ENCODE measurements around the gene ABCA4.

The ABCA4 gene

DNA sequence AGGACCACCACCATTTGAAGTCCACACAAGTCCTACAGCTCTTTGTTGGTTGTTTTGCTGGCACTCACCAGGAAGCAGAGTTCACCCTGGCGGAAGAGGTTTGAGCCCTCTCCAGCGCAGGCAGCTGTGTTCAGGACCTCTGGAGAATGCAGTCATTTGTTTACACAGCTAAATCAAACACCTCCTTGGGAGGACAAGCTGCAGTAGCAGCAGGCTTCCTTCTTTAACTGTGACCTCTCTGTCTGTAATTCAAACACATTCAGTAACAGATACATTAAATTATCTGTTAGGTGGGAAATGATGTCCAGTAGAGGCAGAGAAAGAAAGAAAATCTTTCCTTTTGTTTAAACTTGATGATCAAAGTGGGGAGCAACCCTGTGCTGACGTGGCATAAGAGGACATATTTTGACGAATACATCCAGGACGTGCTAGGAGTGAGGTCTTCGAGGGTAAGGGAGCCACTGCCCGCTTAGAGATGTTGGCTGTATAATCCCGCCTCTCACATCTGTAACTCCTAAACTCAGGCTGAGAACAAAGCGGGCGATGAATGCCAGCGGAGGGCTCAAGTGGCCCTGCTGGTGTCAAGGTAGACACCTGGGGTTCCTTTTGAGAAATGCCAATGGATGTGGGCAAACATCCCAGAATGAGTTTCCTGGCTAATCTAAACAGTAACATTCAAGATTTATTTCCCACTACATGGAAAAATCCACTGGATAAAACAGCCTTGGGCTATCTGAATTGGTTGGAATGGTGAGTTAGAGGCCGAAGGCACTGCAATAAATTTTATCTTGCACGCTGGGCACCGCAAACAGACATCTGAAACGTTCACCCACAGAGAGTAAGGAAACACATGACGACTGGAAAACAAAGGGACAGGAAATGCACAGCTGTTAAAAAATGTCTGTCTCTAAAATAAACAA lies 51.7 kb downstream of the ABCA4 start:
- no peak overlapping the region for H3K4me3 ChIP-seq (ENCODE audit: low read length)
- TF ChIP-seq, protein P1, sequence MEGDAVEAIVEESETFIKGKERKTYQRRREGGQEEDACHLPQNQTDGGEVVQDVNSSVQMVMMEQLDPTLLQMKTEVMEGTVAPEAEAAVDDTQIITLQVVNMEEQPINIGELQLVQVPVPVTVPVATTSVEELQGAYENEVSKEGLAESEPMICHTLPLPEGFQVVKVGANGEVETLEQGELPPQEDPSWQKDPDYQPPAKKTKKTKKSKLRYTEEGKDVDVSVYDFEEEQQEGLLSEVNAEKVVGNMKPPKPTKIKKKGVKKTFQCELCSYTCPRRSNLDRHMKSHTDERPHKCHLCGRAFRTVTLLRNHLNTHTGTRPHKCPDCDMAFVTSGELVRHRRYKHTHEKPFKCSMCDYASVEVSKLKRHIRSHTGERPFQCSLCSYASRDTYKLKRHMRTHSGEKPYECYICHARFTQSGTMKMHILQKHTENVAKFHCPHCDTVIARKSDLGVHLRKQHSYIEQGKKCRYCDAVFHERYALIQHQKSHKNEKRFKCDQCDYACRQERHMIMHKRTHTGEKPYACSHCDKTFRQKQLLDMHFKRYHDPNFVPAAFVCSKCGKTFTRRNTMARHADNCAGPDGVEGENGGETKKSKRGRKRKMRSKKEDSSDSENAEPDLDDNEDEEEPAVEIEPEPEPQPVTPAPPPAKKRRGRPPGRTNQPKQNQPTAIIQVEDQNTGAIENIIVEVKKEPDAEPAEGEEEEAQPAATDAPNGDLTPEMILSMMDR (conservative IDR thresholded peaks at IDR 0.05; ENCODE audit: low read depth, low read length), result no peak
- no peak for DNase-seq (ENCODE audit: low read depth)

- TF ChIP-seq, protein P1 (conservative IDR thresholded peaks at IDR 0.05; ENCODE audit: low read depth, low read length), result no peak
- no peak for DNase-seq (ENCODE audit: low read depth)
Measured at GRCh38 chr1:94068096-94068998, 52.6 kb downstream of the ABCA4 start.

DNA sequence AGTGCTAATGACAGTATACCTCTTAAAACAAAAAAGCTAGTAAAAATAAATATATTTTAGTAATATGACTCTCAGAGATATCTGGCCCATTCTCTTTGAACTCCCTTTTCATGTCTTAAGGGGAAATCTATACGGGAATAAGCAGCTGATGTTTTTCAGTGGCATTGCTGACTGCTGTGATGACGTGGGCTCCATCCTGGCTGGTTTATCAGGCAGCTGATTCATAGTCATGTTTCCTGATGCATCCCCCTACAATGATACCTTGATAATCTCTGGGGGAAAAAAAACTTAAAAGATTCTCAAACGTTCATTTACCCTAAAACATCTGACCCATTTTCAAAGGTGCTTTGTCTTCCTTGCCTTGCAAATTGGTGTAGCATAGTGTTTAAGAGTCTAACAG lies 53.8 kb downstream of the ABCA4 start:
- no peak overlapping the region for H3K4me3 ChIP-seq (ENCODE audit: low read length)
- DNase-seq (ENCODE audit: low read depth), result peak; percentile 63
- TF ChIP-seq, protein P1 (conservative IDR thresholded peaks at IDR 0.05; ENCODE audit: low read depth, low read length), result no peak

More at GRCh38 chr1:94068096-94068998, 52.6 kb downstream of the ABCA4 start:
- H3K4me3 ChIP-seq (ENCODE audit: low read length), result no peak overlapping the region

DNA sequence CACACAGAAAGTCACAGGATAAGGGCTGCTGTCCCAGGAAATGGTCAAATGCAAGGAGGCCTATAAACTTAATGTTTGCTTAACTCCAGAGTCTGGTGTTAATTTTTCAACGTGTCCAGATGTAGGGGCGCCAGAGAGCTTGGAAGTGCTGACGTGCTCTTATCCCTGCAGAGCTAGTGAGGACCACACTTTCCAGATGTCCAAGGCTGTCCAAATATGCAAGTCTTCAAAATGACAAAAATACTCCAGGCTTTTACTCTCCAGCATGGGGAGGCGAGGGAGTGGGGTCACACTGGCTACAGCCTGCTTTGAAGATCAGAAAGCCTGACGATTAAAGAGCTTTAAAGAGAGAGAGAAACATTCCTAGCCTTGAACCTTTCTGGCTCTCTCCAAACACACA lies 57.6 kb downstream of the ABCA4 start:
- TF ChIP-seq, protein P1 (conservative IDR thresholded peaks at IDR 0.05; ENCODE audit: low read depth, low read length), result peak; percentile 65
- no peak for DNase-seq (ENCODE audit: low read depth)

DNA sequence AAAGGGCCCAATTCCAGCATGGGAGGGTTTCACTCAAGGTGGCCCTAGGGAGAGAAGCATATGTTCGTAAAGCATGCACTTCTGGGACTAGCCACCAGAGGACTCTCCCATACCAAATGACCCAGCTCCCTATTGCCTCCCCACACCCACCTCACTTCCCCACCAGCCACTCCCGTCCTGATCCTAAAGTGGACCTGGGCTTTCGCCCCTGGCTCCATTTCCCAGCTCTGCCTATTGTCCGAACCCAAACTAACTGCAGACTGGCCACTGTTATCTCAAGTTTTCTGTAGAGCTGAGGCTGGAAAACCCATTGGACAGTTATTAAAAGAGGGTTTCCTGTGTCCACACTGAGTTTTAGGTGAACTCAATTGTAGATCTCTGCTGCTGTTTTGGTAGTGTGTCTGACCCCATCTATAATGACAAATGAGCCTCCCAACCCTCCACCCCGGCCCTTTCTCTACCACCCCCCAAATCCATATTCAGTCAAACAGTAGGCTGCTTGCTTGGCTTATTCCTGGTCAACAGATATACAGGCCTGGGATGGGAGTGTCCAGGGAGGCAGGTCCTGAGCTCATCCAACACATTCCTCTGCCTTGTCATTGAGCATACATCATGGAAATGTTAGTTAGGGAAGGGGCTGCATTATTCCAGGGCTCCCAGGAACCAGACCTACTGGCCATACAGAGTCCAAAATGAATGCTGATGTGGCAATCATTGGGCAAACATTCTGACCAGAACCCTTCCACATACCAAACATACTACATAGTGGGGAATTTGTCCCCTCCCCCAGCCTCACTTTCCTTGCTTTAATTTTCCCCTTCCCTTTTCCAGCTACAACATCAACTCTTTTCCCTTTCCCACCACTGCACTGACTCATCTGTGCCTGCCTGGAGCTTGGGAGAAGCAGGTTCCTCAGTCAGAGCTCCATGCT lies 59.2 kb downstream of the ABCA4 start:
- DNase-seq (ENCODE audit: low read depth), result no peak
- TF ChIP-seq, protein P1 (conservative IDR thresholded peaks at IDR 0.05; ENCODE audit: low read depth, low read length), result peak; percentile 92

More for the DNA sequence above, 57.6 kb downstream of the ABCA4 start:
- H3K4me3 ChIP-seq (ENCODE audit: low read length), result no peak overlapping the region

GRCh38 chr1:94060720-94061119 lies 60.2 kb downstream of the ABCA4 start:
- no peak overlapping the region for H3K4me3 ChIP-seq (ENCODE audit: low read length)
- DNase-seq (ENCODE audit: low read depth), result no peak
- TF ChIP-seq, protein P1 (conservative IDR thresholded peaks at IDR 0.05; ENCODE audit: low read depth, low read length), result no peak

More for the DNA sequence above, 59.2 kb downstream of the ABCA4 start:
- H3K4me3 ChIP-seq (ENCODE audit: low read length), result no peak overlapping the region

Data from retinal pigment epithelial cell (primary cell).